ENCODE measurements around the gene TEF.
A peak's percentile ranks its signal among the peaks of the same experiment; 100 is the strongest.
"Not testable (repeated sequence)": the region's sequence is repeated elsewhere in the genome, so short reads cannot be mapped to it uniquely, and the experiment has no call there.

TEF gene

GRCh38 chr22:41397143-41397811 is 15.5 kb downstream of the TEF start:
- no peak overlapping the region for H3K4me3 ChIP-seq
- no peaks in the 10 kb centered on the region for H3K9me3 ChIP-seq
- peaks cover 18% of the 10 kb centered on the region for H3K4me1 ChIP-seq
- H3K27me3 ChIP-seq = no peaks in the 10 kb centered on the region
- H3K9ac ChIP-seq = peak overlapping the region; percentile 41; the same call in 1 of the 2 replicates
- TF ChIP-seq Cebpa-rat (IDR thresholded peaks at IDR 0.05) = no peak
- H3K36me3 ChIP-seq = peaks cover 52% of the 10 kb centered on the region
- no peak overlapping the region for H3K27ac ChIP-seq
- no peaks in the 10 kb centered on the region for H4K20me1 ChIP-seq
- H3K4me2 ChIP-seq = no peak overlapping the region

- peaks cover 35% of the 10 kb centered on the region for H3K4me1 ChIP-seq
- no peak overlapping the region for H3K27ac ChIP-seq
- peaks cover 48% of the 10 kb centered on the region for H3K36me3 ChIP-seq
- H3K4me2 ChIP-seq = no peak overlapping the region
- no peak overlapping the region for H3K4me3 ChIP-seq
- TF ChIP-seq Cebpa-rat (IDR thresholded peaks at IDR 0.05) = no peak
- no peaks in the 10 kb centered on the region for H4K20me1 ChIP-seq
- no peak overlapping the region for H3K9ac ChIP-seq
- no peaks in the 10 kb centered on the region for H3K27me3 ChIP-seq
- H3K9me3 ChIP-seq = no peaks in the 10 kb centered on the region
Measured at GRCh38 chr22:41398921-41399320, 17.2 kb downstream of the TEF start.

- Histone ChIP-seq H3K4me2 (peak overlapping the region; percentile 85), H3K9ac (peak overlapping the region; percentile 59), H3K4me3 (no peak overlapping the region), H3K36me3 (peaks cover 17% of the 10 kb centered on the region), H3K27ac (peak overlapping the region; percentile 75), H3K9me3 (no peaks in the 10 kb centered on the region), H4K20me1 (no peaks in the 10 kb centered on the region), H3K27me3 (no peaks in the 10 kb centered on the region), H3K4me1 (peaks cover 49% of the 10 kb centered on the region)
- no peak for TF ChIP-seq Cebpa-rat (IDR thresholded peaks at IDR 0.05)
Measured at GRCh38 chr22:41401781-41402648, 20.3 kb downstream of the TEF start.

- Histone ChIP-seq H3K27ac (peak overlapping the region; percentile 75), H3K9ac (peak overlapping the region; percentile 59; the same call in 1 of the 2 replicates), H3K4me1 (peaks cover 50% of the 10 kb centered on the region), H3K4me2 (peak overlapping the region; percentile 85)
- H3K4me3 ChIP-seq, H3K36me3 ChIP-seq, H3K27me3 ChIP-seq, H4K20me1 ChIP-seq, H3K9me3 ChIP-seq: not testable (repeated sequence)
Measured at GRCh38 chr22:41402851-41403250, 21.1 kb downstream of the TEF start.

- Histone ChIP-seq H3K9me3 (no peaks in the 10 kb centered on the region), H3K27me3 (no peaks in the 10 kb centered on the region), H3K27ac (no peak overlapping the region), H3K4me1 (peaks cover 59% of the 10 kb centered on the region), H3K4me2 (peak overlapping the region; percentile 19; the same call in 1 of the 2 replicates), H3K4me3 (no peak overlapping the region), H3K36me3 (no peaks in the 10 kb centered on the region), H4K20me1 (no peaks in the 10 kb centered on the region), H3K9ac (no peak overlapping the region)
- no peak for TF ChIP-seq Cebpa-rat (IDR thresholded peaks at IDR 0.05)
Measured at GRCh38 chr22:41403532-41404318, 22.0 kb downstream of the TEF start.

DNA sequence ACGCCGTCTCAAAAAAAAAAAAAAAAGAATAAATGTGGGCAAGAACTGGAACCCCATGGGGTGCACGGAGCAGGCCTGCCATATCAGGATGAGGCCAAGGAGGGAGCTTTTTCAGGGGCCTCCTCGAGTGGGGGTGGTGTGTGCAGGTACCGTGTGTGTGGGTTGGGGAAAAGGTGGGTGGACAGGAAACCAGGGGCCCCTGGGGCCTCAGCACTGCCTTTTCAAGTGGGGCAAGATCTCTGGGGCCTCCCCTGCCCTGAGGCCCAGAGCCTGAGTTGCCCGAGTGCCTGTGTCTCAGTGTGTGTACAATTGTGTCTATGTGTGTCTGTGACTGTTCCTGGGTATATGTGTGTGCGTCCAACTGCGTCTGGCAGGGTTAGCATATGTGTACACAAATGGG is 23.8 kb downstream of the TEF start:
- Histone ChIP-seq H3K4me1 (peaks cover 71% of the 10 kb centered on the region), H3K27ac (no peak overlapping the region), H3K9ac (no peak overlapping the region), H3K27me3 (no peaks in the 10 kb centered on the region), H3K36me3 (no peaks in the 10 kb centered on the region), H3K4me3 (no peak overlapping the region), H3K4me2 (no peak overlapping the region; the same call in 1 of the 2 replicates), H4K20me1 (no peaks in the 10 kb centered on the region), H3K9me3 (no peaks in the 10 kb centered on the region)
- TF ChIP-seq Cebpa-rat (IDR thresholded peaks at IDR 0.05) = no peak

GRCh38 chr22:41406410-41406809 is 24.7 kb downstream of the TEF start:
- peaks cover 73% of the 10 kb centered on the region for H3K4me1 ChIP-seq
- H3K27ac ChIP-seq = no peak overlapping the region
- no peak overlapping the region for H3K4me3 ChIP-seq
- no peak for TF ChIP-seq Cebpa-rat (IDR thresholded peaks at IDR 0.05)
- H3K9me3 ChIP-seq = no peaks in the 10 kb centered on the region
- H4K20me1 ChIP-seq = no peaks in the 10 kb centered on the region
- H3K36me3 ChIP-seq = no peaks in the 10 kb centered on the region
- 0 out of 2 replicates have a peak overlapping the region, but pooled peaks have one; percentile 5 for H3K4me2 ChIP-seq
- no peak overlapping the region for H3K9ac ChIP-seq
- H3K27me3 ChIP-seq = no peaks in the 10 kb centered on the region

- no peak overlapping the region for H3K4me3 ChIP-seq
- H3K9me3 ChIP-seq = no peaks in the 10 kb centered on the region
- no peaks in the 10 kb centered on the region for H3K27me3 ChIP-seq
- H3K27ac ChIP-seq = no peak overlapping the region
- H3K9ac ChIP-seq = no peak overlapping the region
- peak overlapping the region; percentile 36 for H3K4me2 ChIP-seq
- no peaks in the 10 kb centered on the region for H4K20me1 ChIP-seq
- peaks cover 73% of the 10 kb centered on the region for H3K4me1 ChIP-seq
- no peaks in the 10 kb centered on the region for H3K36me3 ChIP-seq
- no peak for TF ChIP-seq Cebpa-rat (IDR thresholded peaks at IDR 0.05)
Measured at GRCh38 chr22:41407433-41407832, 25.7 kb downstream of the TEF start.

- Histone ChIP-seq H4K20me1 (no peaks in the 10 kb centered on the region), H3K9me3 (no peaks in the 10 kb centered on the region), H3K9ac (no peak overlapping the region), H3K36me3 (no peaks in the 10 kb centered on the region), H3K4me2 (peak overlapping the region; percentile 36), H3K27ac (no peak overlapping the region), H3K4me1 (peaks cover 67% of the 10 kb centered on the region), H3K27me3 (no peaks in the 10 kb centered on the region), H3K4me3 (no peak overlapping the region)
- no peak for TF ChIP-seq Cebpa-rat (IDR thresholded peaks at IDR 0.05)
Measured at GRCh38 chr22:41408665-41409064, 26.9 kb downstream of the TEF start.
